HG02852 (cell line): ENCODE data around the gene PLXNA4.

Experiments used
- ATAC-seq: cut with Tn5 transposase; IDR thresholded peaks from one replicate; pipeline ENCODE4 v1.9.1; 2021; ENCODE audit warnings: mild to moderate bottlenecking, moderate library complexity; ENCODE audit not compliant: unreplicated experiment

The PLXNA4 gene

DNA sequence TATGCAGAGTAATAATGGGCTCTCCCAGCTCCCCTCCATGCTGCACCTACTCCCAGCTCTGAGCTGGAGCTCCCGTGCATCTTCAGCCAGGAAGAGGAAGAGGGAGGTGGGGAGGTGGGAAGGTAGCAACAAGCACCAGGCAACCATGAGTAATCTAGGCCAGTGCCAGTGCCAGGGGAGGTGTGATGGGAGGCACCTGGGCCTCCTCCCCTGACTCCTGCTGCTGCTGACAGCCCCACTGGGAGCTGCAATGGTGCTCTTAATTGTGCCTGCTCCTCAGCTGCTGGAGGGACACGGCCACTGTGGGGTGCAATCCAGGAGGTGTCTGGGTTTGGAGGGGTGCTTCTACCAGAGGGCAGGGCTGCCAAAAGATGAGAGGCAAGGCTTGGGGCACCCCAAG, 243.0 kb downstream of the PLXNA4 start:
- ATAC-seq, result no peak

DNA sequence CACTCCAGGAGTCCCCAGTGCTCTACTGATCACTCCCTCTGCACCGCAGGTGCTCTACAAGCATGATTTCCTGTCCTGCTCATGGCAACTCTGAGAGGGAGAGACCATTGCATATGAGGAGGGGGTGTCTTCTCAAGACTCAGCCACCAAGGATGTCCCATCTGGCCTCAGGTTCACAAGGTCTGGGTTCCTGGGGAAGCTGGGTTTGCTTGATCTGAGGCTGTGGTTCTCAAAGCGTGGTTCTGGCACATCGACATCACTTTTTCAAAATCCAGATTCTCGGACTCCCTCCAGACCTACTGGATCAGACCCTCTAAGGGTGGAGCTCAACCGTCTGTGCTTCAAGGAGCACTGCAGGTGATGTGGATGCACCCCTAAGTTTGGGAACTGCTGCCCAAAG, 247.5 kb downstream of the PLXNA4 start:
- no peak for ATAC-seq

DNA sequence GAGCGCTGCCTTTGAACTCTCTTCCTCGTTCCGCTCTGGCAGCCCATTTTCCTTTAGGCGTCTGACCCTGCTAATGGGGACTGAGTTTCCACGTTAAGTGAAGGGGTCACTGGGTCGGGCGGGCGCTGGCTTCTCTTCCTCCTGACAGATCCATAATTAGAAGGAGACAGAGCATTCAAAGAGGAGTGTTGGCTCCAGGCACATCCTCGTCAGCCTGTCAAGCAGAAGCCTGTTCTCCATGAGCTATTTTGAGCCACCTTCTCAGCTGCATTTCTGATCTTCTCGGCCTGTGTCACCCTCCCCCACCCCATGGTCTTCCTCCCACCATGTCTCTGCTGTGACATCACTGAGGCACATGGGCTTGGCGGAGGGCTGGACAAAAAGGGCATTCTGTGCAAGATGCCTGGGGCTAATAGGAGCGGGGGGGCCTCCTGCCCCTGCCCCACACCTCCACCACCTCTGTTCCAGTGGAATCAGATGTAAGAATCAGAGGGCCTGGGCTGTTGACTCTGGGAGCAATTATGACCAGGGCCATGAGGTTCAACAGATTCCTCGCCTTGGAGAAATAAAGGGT, 248.1 kb downstream of the PLXNA4 start:
- no peak for ATAC-seq

DNA sequence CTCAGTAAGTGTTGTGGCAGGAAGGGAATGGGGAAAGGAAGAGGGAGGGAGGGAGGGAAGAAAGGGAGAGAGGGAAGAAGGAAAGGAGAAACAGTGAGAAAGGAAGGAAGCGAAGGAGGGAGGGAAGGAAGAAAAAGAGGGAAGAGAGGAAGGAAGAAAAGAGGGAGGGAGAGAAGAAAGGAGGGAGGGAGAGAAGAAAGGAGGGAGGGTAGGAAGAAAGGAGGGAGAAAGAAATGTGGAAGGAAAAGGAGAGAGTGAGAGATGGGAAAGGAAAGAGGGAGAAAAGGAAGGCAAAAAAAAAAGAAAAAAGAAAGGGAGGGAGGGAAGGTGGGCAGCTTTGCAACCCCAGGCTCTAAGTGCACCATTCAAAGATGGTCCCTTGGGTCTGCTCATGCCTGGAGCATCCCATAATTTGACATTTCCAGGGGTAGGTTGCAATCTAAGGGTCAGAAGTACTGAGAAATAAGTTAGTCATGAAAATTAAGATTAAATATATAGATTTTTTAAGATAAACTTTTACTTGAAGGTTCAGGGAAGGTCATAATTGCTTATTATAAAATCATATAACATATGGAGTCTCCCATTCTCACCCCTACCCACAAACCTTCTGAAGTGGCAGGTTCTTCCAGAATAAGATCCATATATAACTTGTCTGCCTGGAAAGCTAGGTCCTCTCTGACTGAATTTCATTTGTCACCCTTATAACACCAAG, 249.2 kb downstream of the PLXNA4 start:
- no peak for ATAC-seq

DNA sequence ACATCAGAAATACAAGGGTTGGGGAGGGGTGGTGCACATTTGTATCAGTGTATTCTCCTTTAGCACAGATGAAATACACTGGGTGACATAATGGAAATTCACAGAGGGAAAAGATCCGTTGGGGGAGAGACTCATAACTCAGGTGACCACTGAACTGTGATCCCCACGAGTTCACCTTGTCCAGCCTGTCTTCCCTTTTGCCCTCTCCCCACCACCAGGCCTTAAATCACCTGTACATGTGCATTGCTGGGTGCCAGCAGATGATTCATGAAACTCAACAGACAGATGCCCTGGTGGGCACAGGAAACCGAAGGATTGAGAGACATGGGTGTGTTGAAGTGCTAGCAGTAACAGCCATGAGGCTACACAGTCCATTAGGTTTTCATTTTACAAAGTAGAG, 253.3 kb downstream of the PLXNA4 start:
- no peak for ATAC-seq

DNA sequence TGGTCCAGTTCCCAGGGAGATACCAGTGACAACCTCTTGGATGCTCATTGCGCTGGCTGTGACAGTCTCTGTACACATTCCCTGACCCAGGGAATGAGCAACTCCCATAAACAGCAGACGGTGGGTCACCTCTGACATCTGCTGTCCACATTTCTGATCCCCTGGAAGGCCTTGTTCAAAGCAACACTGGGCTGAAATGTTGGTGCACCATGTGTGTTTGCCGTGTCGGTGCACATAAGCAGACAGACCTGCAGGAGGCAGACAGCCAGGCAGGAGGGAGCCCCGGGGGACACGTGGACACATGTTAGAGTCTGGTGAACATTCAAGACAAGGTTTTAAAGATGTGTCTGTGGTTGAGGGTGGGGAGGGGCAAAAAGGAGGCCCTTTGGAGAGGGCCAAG, 254.9 kb downstream of the PLXNA4 start:
- ATAC-seq, result no peak

DNA sequence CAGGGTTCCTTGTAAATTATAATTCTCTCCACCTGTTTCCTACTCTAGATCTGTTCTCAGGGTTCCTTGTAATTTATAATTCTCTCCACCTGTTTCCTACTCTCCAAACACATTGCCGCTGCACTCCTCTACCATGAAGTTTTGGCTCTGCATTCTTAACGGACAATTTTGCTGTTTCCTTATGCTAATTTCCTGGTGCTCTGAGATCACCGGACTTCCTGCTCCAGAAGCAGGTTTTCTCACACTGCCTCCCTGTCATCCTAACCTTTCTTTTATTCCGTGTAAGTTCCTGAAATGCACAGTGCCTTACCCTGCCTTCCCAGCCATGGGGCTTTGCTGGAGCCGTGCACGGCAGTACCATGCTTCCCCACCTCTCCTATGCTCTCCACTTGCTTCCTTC, 256.8 kb downstream of the PLXNA4 start:
- ATAC-seq, result no peak

DNA sequence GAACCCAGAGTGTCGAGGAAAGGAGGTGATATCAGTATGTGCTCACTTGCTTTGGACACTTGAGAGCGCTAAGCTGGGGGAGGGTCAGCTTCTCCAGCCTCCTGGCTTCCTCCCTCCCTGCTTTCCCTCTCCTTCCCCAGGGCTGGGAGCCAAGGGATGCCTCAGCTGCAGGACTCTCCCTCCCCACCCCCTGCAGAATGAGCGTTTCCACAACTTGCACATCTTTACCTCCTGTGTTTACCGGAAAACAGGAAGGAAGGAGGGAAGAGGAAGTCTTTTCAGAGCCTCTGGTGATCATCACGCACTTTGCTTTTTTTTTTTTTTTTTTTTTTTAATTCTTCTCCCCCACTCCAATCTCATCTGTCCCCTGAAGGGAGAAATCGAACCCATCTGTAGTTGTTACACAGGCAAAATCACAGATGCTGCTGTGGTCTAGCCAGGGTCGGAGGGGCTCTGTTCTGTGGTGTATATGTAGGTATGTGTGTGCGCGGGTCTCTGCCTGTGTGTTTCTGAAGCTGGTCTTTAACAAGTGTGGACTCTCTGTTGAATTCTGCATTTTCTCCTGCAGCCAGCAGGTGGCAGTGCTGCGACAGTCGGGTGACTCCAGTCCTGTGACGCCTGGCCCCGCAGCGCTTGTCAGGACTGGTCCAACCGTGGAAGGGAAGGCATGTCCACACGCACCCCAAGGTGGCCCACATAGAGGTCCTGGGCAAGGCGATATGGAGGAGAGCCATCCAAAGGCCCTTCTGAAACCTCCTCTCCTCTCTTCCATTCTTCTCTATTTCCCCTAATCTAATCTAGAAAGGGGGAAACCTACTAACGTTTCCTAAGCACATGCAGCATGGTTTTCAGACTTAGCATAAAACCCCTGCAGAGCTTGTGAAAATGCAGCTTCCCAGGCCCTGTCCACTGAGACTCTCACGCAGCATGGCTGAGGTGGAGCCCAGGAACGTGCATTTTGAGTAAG, 257.6 kb downstream of the PLXNA4 start:
- peak; percentile 94 for ATAC-seq

DNA sequence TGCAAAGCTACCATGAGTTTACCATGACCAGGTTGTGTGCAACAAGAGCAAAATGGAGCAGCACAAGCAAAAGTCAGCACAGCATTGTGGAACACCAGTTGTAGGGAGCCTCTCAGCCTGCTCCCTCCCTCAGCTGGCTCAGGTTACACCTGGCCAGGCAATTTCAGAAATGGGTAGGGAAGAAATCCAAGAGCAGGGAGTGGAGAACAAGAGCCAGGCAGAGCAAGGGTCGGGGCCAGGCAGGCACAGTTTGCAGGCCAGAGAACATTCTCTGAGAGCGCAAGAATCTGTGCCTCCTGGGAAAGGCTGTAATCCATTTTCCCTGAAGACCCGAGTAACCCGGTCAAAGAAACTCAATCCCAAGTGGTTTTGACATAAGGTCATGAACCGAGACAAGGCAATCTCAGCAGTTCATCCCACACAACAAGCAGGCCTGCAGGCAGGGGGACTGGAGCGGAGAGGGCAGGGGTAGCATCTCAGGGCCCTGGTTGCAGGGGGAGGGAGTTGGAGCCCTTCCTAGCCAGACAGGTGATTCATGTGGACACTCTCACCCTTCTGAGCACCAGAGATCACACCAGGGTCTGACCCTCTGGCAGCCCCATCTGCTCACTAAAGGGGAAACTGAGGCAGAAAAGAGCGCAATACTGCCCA, 258.4 kb downstream of the PLXNA4 start:
- ATAC-seq, result no peak

DNA sequence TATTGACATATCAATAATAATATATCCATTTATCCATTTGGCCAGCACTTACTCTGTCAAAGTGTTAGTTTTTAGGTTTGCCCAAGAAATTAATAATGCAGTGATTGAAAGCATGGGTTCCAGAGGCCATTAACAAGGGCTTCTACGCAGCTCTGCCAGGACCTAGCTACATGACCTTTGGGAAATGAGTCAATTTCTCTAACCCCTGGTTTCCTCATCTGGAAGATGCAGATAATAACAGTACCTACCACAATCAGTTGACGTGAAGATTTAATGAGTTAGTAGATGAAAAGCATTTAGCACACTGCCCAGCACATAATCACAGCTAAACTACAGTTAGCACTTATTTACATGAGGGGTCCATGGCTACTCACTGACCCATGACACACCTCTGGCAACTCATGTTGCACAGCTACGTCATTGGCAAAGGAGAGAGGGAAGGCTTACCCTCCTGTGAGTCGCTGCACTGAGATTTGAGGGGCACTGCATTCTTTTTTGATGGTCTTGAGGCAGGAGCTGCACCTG, 263.7 kb downstream of the PLXNA4 start:
- ATAC-seq, result no peak

DNA sequence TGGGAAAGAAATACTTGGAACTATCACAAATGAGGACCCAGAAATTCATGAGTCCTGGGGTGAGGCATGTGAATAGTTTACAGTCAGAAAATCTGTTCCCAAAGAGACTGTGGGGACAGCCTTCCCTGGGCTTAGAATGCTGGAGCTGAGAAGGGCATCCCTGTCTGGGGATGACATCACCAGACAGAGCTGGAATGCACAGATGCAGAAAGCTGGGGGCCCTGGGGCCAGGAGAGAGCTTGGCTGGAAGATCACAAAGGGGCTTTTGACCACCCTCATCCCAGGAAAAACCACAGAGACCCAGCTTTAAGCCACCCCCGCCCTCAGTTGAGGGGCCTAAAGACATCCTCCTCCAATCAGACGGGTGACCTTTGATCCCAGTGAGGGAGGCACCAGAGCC, 264.5 kb downstream of the PLXNA4 start:
- no peak for ATAC-seq

DNA sequence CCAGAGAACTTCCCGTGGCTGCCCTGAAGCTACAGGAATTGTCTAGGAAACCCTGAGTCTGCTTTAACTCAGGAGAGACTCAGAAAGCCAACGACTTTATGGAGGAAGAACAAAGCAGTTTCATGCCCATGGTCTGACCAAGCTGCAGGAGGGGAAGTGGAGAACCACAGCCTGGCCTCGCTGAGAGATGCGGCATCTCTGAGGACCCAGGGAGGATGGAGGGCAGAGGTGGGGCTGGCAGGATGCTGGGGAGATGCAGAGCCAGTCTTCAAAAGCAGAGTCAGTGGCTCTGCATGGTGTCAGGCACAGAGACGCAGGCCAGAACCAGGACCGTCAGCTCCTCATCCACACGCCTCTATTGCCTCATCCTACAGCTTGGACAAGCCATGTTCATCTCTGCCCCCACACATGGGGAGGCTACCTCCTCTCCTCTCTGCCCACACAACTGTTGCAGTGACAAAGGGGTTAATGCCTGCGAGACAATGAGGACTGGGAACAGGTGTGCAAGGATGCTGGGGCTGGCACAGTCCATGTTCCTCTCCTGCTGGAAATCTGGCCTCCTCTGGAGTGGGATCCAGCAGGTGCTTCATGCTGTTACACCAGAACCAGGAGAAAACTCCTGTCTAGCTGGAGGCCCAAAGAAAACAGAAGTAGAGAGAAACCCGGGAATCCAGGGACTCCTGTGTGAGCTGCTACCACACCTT, 267.0 kb downstream of the PLXNA4 start:
- no peak for ATAC-seq

DNA sequence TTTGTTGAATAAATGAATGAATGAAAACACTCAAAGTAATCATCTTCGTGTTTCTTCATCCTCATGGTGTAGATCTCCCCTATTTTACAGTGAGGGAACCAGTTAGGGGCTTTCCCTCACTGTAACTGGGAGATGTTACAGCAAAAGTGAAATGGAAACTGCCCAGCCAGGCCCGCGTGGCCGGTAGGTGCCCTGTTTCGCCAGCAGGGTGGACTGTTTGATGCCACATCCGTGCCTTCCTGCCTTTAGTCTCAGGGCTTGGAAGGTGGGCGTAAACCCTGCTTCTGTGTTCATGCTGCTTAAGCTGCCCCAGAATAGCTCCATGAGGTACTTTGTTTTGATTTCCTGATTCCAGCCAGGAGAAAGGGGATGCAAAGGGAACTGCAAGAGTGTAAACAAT, 268.8 kb downstream of the PLXNA4 start:
- ATAC-seq, result no peak

DNA sequence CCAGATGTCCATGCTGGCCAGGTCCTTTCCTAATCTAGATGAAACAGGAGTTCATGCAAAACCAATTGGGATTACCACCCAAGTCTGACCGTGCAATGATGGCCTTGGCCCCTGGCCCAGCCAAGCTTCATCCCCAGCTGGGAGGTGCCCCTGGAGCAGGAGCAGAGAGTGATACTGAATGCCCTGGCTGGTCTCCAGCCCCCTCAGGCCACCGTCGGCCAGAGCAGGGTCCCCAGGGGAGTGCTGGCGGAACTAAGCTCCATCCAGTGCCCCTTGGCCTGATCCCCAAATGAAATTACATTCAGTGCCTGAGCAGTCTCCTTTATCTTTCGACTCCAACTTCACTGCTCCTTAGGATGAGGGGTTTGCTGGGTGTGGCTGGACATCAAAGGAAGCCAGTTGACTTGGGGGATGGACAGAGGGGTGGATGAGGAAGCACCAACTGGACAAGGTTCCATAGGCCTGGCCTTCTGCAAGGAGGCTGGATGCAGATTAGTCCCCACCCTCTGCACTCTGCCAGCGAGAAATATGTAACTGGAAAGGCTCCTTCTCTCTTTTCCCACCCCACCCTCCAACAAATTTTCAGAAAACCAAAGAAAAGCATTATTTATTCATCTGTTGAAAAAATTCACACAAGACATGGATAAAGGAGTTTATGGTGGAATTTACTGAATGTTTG, 275.5 kb downstream of the PLXNA4 start:
- ATAC-seq, result no peak

DNA sequence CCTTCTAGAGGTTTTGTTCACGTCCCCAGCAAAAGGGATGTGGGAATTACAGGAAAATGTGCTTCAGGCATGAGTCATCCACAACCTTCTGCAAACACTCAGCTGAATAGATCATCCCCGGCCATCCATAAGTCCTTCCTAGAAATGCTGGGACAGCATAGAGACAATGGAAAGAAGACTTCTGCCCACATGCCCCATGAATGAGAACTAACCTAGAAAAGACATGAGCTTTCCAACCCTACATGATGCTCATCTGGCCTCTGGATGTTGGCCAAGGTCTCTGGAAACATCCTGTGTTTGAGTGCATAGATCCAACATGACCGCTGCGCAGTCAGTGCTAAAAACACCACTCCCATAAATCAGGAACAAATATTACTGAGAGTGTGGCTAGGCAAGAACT, 277.5 kb downstream of the PLXNA4 start:
- ATAC-seq, result no peak

DNA sequence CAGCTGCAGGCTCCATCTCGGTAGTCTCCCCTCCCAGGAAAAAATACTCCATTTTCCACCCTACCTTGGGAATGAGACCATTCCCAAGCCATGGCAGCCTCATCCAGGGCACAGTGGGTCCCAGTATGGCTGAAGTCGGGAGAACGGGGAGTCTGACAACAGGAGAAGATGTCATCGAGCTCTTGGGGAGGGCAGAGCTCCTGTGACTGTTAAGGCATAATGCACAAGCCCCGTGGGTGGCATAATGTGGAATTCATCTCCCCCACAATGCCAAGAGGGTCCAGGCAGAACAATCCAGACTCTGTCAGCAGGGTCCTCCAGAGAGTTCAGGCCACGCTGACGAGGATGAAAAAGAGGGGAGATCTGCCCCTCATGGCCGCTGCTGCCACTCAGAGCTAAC, 279.4 kb downstream of the PLXNA4 start:
- no peak for ATAC-seq

DNA sequence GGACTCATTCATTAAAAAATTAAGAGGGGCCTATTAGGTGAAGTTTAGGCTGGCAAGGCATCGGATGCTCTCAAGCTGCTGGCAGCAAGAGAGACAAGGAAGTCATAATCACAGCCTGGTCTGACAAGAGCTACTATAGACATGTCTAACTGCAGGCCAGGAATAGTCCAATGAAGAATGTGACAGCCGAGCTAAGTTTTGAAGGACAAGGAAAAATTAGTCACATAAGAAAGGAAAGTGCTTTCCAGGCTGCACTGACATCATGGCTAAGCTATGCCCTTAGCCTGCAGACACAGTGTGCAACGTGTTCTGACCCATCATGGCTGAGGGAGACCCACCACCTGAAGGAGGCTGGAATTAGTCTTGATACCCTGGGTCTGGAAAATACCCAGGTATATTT, 281.1 kb downstream of the PLXNA4 start:
- ATAC-seq, result no peak

DNA sequence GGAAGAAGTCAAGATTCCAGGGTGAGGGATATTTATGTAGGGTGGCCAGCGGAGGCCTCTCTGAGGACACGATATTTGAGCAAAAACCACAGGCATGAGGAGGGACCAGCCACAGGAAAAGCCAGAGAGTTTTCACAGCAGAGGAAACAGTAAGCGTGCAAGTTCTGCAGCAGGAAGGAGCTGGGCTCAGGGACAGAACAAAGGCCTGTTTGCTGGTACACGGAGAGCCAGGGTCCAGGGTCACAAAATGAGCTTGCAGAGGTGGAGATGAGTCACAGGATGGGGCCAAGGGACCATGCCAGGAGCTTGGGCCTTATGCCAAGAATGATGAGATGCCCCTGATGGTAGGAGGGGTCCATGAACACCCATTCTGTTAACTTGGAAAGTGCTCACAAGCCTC, 283.5 kb downstream of the PLXNA4 start:
- ATAC-seq, result no peak

DNA sequence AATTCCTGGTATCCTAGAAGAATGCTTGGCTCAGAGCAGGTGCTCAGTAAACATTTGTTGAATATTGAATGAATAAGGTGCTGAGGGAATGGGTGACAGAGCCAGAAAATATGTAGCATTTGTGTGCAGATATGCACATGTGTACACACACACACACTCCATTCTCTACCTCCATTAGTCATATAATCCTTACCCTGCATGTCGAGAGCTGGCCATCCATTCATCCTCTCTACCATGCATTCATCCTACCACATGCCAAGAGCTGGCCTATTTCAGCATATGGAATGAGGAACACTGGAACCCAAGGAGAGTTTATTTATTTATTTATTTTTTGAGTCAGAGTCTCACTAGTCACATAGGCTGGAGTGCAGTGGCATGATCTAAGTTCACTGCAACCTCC, 284.8 kb downstream of the PLXNA4 start:
- ATAC-seq, result no peak

DNA sequence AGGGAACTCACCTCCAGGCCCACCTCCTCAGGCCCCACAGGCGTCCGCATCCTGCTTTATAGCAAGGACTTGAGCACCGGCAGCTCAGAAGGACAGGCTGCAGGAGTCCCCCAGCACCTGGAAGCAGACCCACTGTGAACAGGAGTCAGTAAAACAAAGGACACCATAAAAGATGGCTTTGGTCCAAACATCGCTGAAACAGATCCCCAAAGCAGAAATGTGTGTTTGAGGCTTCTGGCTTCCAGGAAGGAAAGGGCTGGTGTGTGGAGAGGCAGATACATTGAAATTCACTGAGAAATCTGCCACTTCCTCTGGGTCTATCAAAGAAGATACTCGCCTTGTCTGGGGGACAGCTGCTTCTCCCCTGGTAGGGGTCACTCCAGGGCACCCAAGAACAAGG, 286.2 kb downstream of the PLXNA4 start:
- no peak for ATAC-seq
